GM21367 (cell line): ENCODE results near the gene PFDN1.

Experiments used
- ATAC-seq: cut with Tn5 transposase; IDR thresholded peaks from one replicate; pipeline ENCODE4 v1.9.1; 2021; ENCODE audit not compliant: unreplicated experiment

The PFDN1 gene

GRCh38 chr5:140240987-140241706 is 61.8 kb downstream of the PFDN1 start:
- no peak for ATAC-seq

DNA sequence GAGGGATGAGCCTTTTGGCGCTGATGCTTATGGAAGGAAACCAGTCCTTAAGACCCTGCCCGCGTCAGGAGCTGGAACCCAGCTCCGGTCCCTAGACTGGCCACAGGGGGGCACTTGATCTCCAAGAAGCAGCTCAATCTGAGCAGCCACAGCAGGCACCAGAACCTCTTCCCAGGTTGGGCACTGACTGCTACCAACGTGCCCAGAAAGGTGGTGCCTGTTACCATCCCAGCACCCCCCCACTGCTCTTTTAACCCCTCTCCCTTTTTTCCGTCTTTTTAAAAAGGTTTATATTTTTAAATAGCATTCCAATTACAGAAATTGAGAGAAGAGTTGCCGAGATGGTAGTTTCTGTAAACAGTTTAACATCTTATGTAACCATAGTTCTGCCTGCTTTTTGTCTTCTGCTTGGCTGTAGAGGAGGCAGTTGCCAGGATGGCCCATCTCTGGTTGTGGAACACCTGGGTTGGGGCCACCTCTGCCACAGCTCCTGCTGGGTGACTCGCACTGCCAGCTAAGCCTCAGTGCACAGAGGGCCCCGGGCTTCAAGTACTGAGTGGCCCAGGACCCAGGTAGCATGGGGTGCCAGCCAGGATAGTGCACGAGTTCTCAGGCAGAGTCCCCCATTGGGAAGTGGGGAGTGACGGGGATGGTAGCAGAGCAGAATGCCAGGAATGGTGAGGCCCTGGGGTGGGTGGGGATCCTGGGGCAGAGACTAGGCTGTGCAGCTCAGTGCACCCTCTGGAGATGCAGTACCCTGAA is 62.8 kb downstream of the PFDN1 start:
- peak; percentile 67 for ATAC-seq

DNA sequence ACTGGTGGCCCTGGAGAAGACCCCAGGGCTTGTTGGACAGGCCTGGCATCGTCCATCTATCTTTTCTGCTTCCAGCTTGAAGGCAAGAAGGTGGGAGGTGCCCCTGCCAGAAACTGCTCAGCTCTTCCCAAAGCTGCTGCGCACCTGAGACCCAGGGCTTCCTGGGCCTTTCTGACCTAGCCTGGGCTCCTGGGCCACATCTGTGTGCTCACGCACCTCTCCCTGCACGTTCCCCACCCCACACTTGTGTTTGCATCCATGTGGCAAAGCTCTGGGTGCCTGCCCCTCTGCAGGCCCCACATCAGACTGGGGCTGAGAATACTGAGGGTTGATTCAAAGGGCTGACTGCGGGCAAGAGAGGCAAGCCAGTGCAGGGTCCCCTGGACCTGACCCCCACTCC is 63.4 kb downstream of the PFDN1 start:
- ATAC-seq = no peak

GRCh38 chr5:140238756-140239155 is 64.1 kb downstream of the PFDN1 start:
- no peak for ATAC-seq

DNA sequence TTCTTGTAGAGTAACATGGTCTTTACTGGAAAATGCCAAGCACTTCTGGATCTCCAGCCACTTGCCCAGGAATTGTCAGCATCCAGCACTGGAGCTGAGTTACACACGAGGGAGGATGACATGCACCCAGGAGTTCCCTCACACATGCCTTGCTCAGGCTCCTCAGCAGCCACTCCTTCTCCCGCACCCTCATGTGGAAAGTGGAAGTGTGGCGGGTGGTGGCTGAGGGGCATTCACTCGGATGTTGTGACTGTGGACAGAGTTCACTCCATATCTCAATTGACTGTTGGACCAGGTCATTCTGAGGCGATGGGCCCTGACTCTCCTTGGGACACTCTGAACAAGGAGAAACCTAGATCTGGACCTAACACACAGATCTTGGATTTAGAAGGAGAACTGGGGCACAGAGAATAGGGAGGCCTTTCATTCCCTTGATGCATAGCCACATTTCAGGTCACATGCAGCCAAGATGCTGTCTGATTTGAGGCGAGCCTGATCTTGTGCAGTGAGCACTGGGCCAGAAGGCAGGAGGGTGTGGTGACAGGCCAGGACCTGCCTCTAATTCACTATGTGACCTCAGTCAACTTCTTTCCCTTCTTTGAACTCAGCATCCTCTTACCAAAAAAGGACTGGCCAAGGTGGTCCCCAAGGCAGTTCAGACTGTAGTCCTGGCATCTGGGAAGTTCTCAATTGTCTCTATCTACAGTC is 65.9 kb downstream of the PFDN1 start:
- ATAC-seq = no peak

DNA sequence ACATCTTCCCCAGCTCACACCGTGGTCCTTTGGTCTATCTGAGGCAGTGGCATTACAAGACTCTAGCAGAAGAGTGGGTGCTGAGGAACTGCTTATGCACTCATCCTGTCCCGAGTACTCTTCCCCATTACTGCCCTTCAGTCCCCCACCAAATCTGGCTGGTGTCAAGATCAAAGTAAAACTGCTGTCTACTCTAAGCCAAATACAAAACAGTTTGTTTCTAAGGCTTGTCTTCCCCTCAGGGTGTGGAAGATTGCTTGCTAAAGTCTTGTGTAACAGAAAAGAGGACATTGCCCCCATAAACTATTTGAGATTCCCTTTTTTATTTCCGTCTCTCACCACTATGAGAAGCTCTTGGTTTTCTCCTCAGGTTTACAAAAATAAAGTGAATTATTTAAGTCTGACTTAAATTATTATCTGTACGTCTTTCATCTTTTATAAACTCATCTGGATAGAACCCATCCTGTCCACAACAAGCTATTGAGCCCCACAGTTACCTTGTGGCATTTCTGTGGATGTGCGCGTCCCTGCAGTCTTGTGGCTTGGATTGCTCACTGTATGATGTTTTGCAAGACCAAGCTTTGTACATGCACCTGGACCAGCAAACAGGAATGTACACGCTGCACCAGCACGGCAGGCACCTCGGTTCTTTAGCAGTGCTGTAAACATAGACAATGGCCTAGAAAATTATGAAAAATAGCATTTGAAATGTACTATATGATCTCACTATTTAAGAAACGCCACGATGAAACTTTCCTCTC is 66.9 kb downstream of the PFDN1 start:
- no peak for ATAC-seq

GRCh38 chr5:140234377-140234989 is 68.4 kb downstream of the PFDN1 start:
- ATAC-seq = no peak

DNA sequence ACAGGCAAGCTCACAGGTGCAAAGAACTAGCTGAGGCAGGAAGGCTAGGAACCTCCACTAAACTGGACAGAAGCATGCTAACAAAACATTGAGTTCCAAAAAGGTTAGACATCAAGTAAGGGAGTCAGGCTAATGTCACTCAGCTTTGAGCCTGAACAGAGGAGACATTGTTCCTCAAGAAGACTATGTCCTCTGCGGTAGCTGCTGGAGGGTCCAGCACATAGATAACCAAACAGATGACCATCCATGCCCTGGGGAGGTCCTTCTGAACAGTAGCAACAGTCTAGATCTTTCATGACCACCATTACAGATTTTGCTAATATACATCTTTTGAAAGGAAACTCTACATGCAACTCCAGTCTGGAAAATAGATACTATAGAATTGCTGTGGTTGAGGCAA is 70.2 kb downstream of the PFDN1 start:
- no peak for ATAC-seq

DNA sequence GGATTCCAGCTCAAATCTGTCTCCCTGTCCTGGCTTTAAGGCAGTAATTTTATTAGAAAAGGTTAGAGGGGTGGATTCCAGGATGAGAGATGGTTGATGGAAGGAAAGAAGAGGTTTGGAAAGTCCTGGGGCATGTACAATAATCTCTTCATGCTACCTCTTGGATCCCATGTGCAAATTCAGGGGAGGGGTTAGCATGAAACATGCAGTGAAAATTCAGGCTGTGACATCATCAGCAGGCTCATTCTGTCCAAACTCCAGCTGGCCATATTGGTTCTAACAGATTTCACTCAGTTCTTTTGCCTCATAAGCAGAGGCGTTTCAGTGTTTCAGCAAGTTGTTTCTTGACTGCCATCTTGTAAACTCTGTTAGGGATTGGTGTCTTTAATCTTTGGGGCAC is 72.5 kb downstream of the PFDN1 start:
- no peak for ATAC-seq

DNA sequence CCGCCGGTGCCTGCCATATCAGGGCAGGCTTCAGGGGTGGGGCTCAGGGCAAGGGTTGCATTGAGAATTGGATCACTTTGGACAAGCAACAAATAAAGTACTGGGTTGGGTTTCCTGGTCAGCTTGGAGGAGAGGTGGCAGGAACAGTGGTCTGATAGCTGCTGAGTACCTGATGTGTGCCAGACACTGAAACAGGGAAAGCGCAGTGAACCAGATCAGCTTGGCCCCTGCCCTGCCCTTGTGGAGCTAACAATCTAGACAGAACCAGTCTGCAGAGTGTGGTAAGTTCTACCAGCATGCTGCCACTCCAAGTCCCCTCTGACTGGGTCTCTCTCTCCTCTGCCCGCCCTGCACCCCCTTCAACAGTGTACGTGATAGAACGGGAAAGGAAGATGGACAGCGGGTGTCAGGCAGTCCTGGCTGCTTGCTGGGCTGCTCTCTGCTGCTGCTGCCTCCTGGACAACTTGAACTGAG is 74.5 kb downstream of the PFDN1 start:
- no peak for ATAC-seq

DNA sequence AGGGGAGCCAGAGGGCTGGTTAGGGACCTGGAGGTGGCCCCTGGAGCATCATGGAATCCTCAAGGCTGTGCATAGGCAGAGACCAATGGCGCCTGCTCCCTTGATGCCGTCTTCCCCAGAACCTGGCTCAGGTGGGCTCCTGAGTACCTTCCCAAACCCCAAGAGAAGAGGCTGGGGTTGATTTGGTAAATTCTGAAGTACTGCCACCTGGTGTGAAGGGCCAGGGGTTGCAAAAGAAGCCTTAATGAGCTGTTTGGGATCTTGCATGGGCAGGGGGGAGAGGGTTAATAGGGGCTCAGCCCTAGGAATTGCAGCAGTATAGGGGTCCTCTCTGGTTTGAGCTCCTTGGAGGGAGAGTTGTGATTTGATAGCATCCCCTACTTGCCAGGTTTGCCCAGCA is 75.9 kb downstream of the PFDN1 start:
- ATAC-seq = no peak

GRCh38 chr5:140225396-140225795 is 77.5 kb downstream of the PFDN1 start:
- ATAC-seq = no peak

DNA sequence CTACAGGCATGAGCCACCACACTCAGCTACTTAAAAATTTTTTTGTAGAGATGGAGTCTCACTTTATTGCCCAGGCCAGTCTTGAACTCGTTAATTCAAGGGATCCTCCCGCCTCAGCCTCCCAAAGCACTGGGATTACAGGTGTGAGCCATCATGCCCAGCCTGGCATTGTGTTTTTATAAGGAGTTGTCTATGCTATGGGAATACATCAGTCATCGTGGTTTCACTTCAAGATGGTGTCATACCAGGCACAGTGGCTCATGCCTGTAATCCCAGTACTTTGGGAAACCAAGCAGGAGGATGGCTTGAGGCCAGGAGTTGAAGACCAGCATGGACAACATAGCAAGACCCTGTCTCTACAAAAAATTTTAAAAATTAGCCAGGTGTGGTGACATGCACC is 78.2 kb downstream of the PFDN1 start:
- no peak for ATAC-seq

DNA sequence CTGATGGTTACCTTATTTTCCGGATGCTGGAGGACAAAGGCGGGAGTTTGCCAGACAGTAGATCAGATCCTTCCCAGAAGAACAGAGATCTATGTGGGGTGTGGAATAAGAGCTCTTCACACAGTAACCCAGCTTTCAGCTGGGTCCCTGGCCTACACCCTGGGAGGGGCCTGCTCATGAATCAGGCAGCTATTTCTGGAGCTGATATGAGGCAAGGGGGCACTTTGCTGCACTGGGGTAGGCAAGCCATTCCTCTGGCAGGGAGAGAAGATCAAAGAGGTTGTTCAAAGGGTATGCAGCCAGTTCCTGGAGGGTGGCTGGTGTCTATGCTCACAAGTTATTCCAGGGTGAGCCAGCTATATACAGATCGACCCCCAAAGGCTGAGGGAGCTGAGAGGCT is 79.3 kb downstream of the PFDN1 start:
- ATAC-seq = no peak

DNA sequence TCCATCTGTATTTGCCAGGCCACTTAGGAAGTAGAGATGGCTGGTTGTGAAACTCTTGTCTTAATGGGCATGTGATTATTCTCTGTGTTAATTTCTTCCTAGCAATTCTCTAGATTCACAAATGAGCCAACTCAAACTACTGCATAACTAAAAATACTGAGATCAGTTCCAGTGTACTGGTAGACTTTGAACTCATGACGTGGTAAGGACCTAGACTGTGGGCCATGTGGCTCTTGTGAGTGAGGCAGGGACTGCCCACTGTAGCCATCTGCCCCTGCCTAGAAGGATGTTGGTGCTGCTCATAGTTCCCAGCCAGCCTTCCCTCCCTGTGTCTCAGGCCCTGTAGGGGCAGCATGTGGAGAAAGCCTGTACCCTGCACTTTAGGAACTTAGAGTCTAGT is 80.5 kb downstream of the PFDN1 start:
- no peak for ATAC-seq

GRCh38 chr5:140221697-140222223 is 81.1 kb downstream of the PFDN1 start:
- no peak for ATAC-seq

- no peak for ATAC-seq
Measured at GRCh38 chr5:140220698-140221064, 82.2 kb downstream of the PFDN1 start.

DNA sequence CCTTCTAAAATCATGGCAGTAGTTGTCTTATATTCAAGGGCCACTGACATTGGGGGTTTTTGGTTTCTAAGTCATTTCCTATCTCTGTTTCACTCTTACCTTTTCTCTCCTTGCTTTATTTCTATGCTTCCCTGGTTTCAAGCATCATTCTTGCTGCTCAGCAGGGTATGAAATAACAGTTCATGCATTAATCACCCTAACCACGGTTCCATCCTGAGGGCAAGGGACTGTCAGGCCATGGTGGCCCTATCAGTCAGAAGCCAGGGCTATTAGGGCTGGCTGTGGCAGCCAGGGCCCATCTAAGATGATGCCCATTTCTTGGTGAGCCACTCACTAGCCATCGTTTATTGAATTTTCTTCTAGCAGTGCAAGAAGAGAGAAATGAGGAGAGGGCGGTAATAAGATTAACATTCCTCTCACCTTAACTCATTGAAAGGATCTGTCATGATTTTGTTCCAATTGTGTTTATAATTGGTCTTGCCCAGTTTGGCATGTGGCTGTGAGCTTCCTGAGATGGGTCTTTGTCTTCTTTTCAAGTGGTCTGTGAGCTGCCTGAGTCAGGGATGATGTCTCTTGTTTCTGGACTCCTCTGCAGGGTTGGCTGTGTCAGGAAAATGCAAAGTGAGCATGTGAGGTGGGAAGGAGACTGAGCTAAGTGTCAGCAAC is 82.7 kb downstream of the PFDN1 start:
- peak; percentile 57 for ATAC-seq

DNA sequence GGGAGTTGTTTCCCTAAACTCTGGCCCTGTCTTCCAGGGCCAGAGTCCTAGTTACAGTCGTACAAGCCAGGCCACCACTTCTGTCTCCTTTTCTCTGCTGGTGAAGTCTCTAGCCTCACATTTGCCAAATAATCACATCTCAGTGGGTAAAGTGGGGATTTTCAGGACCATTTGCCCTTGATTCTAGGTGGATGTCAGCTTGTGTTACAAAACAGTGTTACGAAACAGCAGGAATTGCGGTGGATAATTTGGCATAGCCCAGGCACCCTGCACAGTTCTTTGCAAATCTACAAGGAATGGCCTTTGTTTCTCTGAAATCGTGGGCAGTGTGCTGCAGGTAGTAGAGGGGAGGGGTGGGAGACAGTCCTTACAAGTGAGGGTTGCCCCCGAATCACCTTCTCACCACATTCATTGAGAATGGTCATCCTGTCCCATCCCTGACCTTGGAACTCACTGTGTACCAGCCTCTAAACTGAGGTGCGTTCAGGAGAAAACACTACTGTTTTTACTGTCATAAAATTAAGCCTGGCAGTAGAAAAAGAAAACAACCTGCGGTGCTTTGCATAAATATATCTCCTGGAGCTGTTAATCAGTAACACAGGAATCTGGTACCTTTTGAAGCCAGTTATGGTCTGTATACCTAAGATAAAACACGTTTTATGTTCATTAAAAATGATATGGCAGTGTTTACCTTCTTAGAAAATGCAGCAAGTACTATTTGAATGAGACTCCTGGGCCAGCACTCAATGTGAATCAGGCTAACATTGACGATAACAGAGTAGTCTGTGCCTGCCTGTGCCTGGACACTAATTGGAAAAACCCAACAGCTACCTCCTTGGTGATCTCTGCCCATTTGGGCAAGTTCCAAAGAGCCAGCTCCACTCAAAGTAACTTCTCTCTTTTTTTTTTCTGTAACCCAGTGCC is 83.6 kb downstream of the PFDN1 start:
- ATAC-seq = peak; percentile 9
